Right cardiac atrium (tissue), 5 donors: ENCODE results near the gene FCHO1. TPM values are rescaled to one million over a fixed set of nuclear protein-coding genes. Genes with fewer than 3 reads are reported as not detected.

Experiments
- ATAC-seq, 2 donors: fragments of 200-7000 bp; cut with Tn5 transposase; one replicate each; pipeline versions ENCODE4 v1.8.0 to v1.9.1; 2020; ENCODE audit warnings: moderate library complexity in 2 of 2, mild to moderate bottlenecking in 1 of 2
- DNase-seq, 3 donors: peaks; one replicate each; pipeline ENCODE4 v3.0.0-alpha.2; 2020
- H3K27ac ChIP-seq: one replicate; pipeline ENCODE4 v1.5.1; 2013; ENCODE audit warnings: mild to moderate bottlenecking, low read length, control low read depth, moderate library complexity
- H3K27me3 ChIP-seq: one replicate; pipeline ENCODE4 v1.6.1; 2013; ENCODE audit not compliant: control insufficient read depth, insufficient read depth
- H3K4me1 ChIP-seq: one replicate; pipeline ENCODE4 v1.6.1; 2013; ENCODE audit warnings: low read length; ENCODE audit not compliant: control insufficient read depth, insufficient read depth
- H3K4me3 ChIP-seq: one replicate; pipeline ENCODE4 v1.5.1; 2013; ENCODE audit warnings: low read length, control low read depth
- H3K9me3 ChIP-seq: one replicate; pipeline ENCODE4 v1.6.1; 2013; ENCODE audit warnings: low read length; ENCODE audit not compliant: control insufficient read depth
- WGBS: extraction: QIAGEN DNeasy Blood & Tissue Kit; methylation state at CpG from one replicate; pipeline ENCODE4 v1.1.7; 2013; 5-methylcytosine and 5-hydroxymethylcytosine counted together
- intact Hi-C, 4 donors: fragments of 100-400 bp; cut with DNase I; formaldehyde crosslinking; loops; one replicate each; pipeline versions ENCODE4 v1.11.0 to v1.14.0; 2022 to 2023
- polyA plus RNA-seq: library from polyadenylated mRNA; stranded (reverse); fragments of 200-250 nt; gene quantifications from one replicate; pipeline ENCODE4 v1.2.3, GENCODE V29; 2013
- total RNA-seq, 4 donors: library from RNA; stranded (reverse); fragmentation: NEBNext Ultra II Directional; extraction: Animal tissue kit (Norgen Biotek cat#: 25700); gene quantifications; one replicate each; pipeline ENCODE4 v1.2.1, GENCODE V29; 2021
- donor health status: healthy with polysubstance abuse.
- donor health status: DM: no; HTN: yes; CAD: no.
- donor health status: DM: no; HTN: no; CAD: no.
- donor health status: DM: no; HTN: yes; CAD: no; lungs with severe emphysema.
- donor health status: DM: yes; HTN: yes; CAD: no.

The FCHO1 gene
- total and polyA plus RNA-seq, 5 donors = 0.57 to 1.6 (median 1.3) TPM

DNA sequence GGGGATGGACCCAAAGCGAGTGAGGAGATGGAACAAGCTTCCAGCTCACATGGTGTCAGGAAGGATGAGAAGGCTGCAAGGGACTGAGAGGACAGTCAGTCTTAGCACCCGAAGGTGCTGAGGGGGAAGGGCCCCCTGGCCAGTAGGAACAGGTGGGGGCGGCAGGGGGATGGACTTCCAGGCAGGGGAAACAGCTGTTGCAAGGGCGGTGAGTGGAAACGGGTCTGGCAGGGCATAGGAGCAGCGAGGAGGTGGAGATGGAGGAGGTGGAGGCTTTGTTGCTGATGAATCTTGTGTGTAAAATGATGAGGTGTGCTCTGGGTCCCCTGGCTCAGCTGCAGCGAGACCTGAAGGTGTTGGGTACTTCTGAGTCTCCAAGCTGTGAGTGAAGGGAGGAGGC is 30.8 kb upstream of the FCHO1 start:
- no peak overlapping the region for H3K27ac ChIP-seq
- no peaks in the 10 kb centered on the region for H3K27me3 ChIP-seq
- DNase-seq (no peak), ATAC-seq (no peak)
- H3K9me3 ChIP-seq = no peaks in the 10 kb centered on the region
- WGBS = 18% methylated on average over 7 of the region's 7 CpGs
- intact Hi-C loops = no loop called here
- H3K4me3 ChIP-seq = peak overlapping the region; percentile 96
- H3K4me1 ChIP-seq = peaks cover 15% of the 10 kb centered on the region

DNA sequence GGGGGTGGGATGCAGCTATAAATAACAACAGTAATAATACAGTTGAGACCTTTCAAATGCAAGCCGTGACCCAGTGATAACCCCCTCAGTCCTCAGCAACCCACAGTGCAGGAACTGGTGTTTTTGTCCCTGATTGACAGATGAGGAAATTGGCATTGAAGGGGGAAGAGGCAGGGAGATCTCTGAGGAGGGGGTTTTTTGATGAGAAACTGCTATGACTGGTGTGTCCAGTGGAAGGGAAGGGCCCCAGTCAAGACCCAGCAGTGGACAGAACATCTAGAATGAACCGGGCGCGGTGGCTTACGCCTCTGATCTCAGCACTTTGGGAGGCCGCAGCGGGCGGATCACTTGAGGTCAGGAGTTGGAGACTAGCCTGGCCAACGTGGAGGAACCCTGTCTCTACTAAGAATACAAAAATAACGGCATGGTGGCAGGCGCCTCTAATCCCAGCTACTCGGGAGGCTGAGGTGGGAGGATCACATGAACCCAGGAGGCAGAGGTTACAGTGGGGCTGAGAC is 30.1 kb upstream of the FCHO1 start:
- no peaks in the 10 kb centered on the region for H3K27me3 ChIP-seq
- ATAC-seq = no peak
- intact Hi-C loops = no loop called here
- H3K4me1 ChIP-seq = peaks cover 15% of the 10 kb centered on the region
- peak overlapping the region; percentile 96 for H3K4me3 ChIP-seq
- DNase-seq = no peak
- H3K9me3 ChIP-seq = no peaks in the 10 kb centered on the region
- WGBS = 61% methylated on average over 12 of the region's 12 CpGs
- H3K27ac ChIP-seq = peak overlapping the region; percentile 22

- Histone ChIP-seq H3K27me3 (no peaks in the 10 kb centered on the region), H3K27ac (peak overlapping the region; percentile 20), H3K4me3 (no peak overlapping the region), H3K4me1 (peaks cover 15% of the 10 kb centered on the region), H3K9me3 (no peaks in the 10 kb centered on the region)
- ATAC-seq = peak; percentile 38 to 72
- intact Hi-C loops = no loop called here
- WGBS = 40% methylated on average over 8 of the region's 8 CpGs
- DNase-seq = peak; percentile 73 to 80 (median 78)
These were observed 29.5 kb upstream of the FCHO1 start for GRCh38 chr19:17721821-17722220.

GRCh38 chr19:17722655-17723240 is 28.5 kb upstream of the FCHO1 start:
- Histone ChIP-seq H3K4me1 (peaks cover 15% of the 10 kb centered on the region), H3K4me3 (no peak overlapping the region), H3K27ac (no peak overlapping the region), H3K27me3 (no peaks in the 10 kb centered on the region), H3K9me3 (no peaks in the 10 kb centered on the region)
- intact Hi-C loops = no loop called here
- ATAC-seq = no peak
- 57% methylated on average over 12 of the region's 12 CpGs for WGBS
- peak in 1 of 3 donors; percentile 73 for DNase-seq

DNA sequence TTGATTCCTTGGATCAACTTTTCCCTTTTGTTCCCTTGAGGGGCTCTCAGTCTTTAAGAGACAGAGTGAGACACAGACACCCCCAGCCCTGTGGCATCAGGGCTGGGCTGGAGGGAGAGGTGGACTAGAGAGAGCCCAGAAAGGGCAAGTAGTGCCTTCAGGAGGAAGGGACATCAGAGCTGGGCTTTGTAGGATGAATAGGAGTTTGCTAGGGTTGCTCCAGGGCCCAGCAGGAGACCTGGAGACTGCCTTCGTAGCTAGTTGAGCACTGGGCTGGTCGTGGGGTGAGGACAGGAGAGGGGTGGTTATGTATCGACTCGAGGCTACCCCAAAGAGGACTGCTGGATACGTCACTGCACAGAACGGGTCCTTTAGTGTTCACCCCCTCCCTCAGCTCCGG is 26.6 kb upstream of the FCHO1 start:
- Histone ChIP-seq H3K4me3 (no peak overlapping the region), H3K4me1 (peaks cover 15% of the 10 kb centered on the region), H3K27ac (no peak overlapping the region), H3K27me3 (no peaks in the 10 kb centered on the region), H3K9me3 (no peaks in the 10 kb centered on the region)
- DNase-seq (no peak), ATAC-seq (no peak)
- WGBS = 97% methylated on average over 7 of the region's 7 CpGs
- intact Hi-C loops = no loop called here

GRCh38 chr19:17725422-17726078 is 25.7 kb upstream of the FCHO1 start:
- H3K27ac ChIP-seq = no peak overlapping the region
- H3K9me3 ChIP-seq = no peaks in the 10 kb centered on the region
- H3K27me3 ChIP-seq = no peaks in the 10 kb centered on the region
- DNase-seq (peak in 1 of 3 donors; percentile 63), ATAC-seq (no peak)
- WGBS = 86% methylated on average over 21 of the region's 21 CpGs
- intact Hi-C loops = no loop called here
- no peak overlapping the region for H3K4me3 ChIP-seq
- H3K4me1 ChIP-seq = peaks cover 15% of the 10 kb centered on the region

GRCh38 chr19:17726136-17726741 is 25.0 kb upstream of the FCHO1 start:
- Histone ChIP-seq H3K27me3 (no peaks in the 10 kb centered on the region), H3K27ac (no peak overlapping the region), H3K4me1 (peaks cover 8% of the 10 kb centered on the region), H3K9me3 (no peaks in the 10 kb centered on the region), H3K4me3 (no peak overlapping the region)
- WGBS = 93% methylated on average over 59 of the region's 59 CpGs
- no peak for ATAC-seq
- DNase-seq = no peak
- intact Hi-C loops = no loop called here

- DNase-seq (peak in 1 of 3 donors; percentile 67), ATAC-seq (peak in 1 of 2 donors; percentile 5)
- H3K4me3 ChIP-seq = no peak overlapping the region
- 88% methylated on average over 62 of the region's 62 CpGs for WGBS
- intact Hi-C loops = no loop called here
- no peaks in the 10 kb centered on the region for H3K9me3 ChIP-seq
- no peak overlapping the region for H3K27ac ChIP-seq
- no peaks in the 10 kb centered on the region for H3K27me3 ChIP-seq
- H3K4me1 ChIP-seq = peaks cover under 1% of the 10 kb centered on the region
These were observed 24.1 kb upstream of the FCHO1 start for GRCh38 chr19:17726964-17727773.

- ATAC-seq = peak in 1 of 2 donors; percentile 6
- intact Hi-C loops = no loop called here
- Histone ChIP-seq H3K4me3 (no peak overlapping the region), H3K4me1 (no peaks in the 10 kb centered on the region), H3K27me3 (no peaks in the 10 kb centered on the region), H3K27ac (no peak overlapping the region), H3K9me3 (no peaks in the 10 kb centered on the region)
- no peak for DNase-seq
- 93% methylated on average over 19 of the region's 19 CpGs for whole genome bisulfite sequencing
These were observed 23.4 kb upstream of the FCHO1 start for GRCh38 chr19:17727843-17728242.

GRCh38 chr19:17733127-17733526 is 18.1 kb upstream of the FCHO1 start:
- DNase-seq (no peak), ATAC-seq (no peak)
- intact Hi-C loops = no loop called here
- Histone ChIP-seq H3K4me3 (no peak overlapping the region), H3K27me3 (no peaks in the 10 kb centered on the region), H3K4me1 (no peaks in the 10 kb centered on the region), H3K9me3 (no peaks in the 10 kb centered on the region), H3K27ac (no peak overlapping the region)
- WGBS = 96% methylated on average over 22 of the region's 22 CpGs

DNA sequence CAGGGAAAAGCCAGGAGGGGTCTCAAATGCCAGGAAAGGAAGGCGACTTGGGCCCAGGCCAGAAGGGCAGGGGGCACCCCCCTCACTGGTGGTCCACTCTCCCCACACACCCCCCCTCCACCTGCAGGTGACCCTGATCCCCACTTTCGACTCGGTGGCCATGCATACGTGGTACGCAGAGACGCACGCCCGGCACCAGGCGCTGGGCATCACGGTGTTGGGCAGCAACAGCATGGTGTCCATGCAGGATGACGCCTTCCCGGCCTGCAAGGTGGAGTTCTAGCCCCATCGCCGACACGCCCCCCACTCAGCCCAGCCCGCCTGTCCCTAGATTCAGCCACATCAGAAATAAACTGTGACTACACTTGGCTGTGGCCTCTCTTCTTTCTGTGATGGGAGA is 17.1 kb upstream of the FCHO1 start:
- no peaks in the 10 kb centered on the region for H3K9me3 ChIP-seq
- H3K27ac ChIP-seq = no peak overlapping the region
- H3K4me1 ChIP-seq = no peaks in the 10 kb centered on the region
- ATAC-seq (no peak), DNase-seq (no peak)
- intact Hi-C loops = no loop called here
- no peaks in the 10 kb centered on the region for H3K27me3 ChIP-seq
- no peak overlapping the region for H3K4me3 ChIP-seq
- 94% methylated on average over 16 of the region's 16 CpGs for WGBS
